CD4-positive, alpha-beta T cell treated with Interleukin-1 beta for 1 hour (primary cell): Measurements from ENCODE around the gene FXYD4.
"Not testable (repeated sequence)": the region's sequence is repeated elsewhere in the genome, so short reads cannot be mapped to it uniquely, and the experiment has no call there.

Source experiments
- DNase-seq, 2 donors: peaks; one replicate each; pipeline ENCODE4 v3.0.0-alpha.2; 2020 to 2022

Gene FXYD4

GRCh38 chr10:43421201-43421507 is 49.7 kb downstream of the FXYD4 start:
- no peak for DNase-seq

GRCh38 chr10:43421519-43421918 is 50.1 kb downstream of the FXYD4 start:
- no peak for DNase-seq

- not testable (repeated sequence) for DNase-seq
Observed at GRCh38 chr10:43421944-43422343, 50.5 kb downstream of the FXYD4 start.

- no peak for DNase-seq
Observed at GRCh38 chr10:43424416-43424815, 53.0 kb downstream of the FXYD4 start.
